NCI-H526 treated with DMSO at 0.1 percent for 48 hours (cell line): ENCODE measurements around the gene SLC7A7.
"Not testable (repeated sequence)": the region's sequence is repeated elsewhere in the genome, so short reads cannot be mapped to it uniquely, and the experiment has no call there.

Experiments
- DNase-seq: peaks from one replicate; lab custom pipeline; 2025; lab: John Stamatoyannopoulos, UW

Gene SLC7A7

GRCh38 chr14:22843123-22843925 is 28.1 kb upstream of the SLC7A7 start:
- DNase-seq, result no peak

DNA sequence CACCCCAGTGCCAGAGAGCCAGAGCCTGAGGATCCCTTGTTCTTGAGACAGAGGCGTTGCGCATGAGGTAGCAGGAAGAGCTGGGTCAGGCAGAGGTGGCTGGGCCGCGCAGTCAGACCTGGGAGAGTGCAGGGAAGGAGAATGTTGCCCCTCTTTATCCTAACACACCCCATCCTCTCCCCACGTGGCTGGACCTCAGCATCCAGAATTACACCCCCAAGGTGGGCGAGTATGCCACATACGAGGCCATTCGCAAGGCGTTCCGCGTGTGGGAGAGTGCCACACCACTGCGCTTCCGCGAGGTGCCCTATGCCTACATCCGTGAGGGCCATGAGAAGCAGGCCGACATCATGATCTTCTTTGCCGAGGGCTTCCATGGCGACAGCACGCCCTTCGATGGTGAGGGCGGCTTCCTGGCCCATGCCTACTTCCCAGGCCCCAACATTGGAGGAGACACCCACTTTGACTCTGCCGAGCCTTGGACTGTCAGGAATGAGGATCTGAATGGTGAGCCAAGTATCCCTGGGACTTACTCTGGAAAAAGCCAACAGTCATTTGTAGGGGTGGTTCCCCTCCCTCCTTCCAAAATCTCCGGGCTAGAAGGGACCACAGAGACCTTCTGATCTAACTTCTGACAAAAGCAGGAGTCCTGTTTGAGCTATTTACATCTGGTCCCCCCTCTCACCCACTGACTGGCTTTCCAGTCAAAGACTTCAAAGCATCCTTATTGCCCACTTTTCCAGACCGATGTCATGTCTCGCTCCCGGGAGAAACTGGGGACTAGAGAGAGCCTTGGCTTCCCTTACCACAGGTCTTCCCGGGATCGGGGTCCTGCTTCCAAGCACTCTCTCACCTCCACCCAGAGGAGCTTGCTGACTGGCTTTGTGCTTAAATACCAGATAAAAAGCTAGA is 27.2 kb upstream of the SLC7A7 start:
- no peak for DNase-seq

DNA sequence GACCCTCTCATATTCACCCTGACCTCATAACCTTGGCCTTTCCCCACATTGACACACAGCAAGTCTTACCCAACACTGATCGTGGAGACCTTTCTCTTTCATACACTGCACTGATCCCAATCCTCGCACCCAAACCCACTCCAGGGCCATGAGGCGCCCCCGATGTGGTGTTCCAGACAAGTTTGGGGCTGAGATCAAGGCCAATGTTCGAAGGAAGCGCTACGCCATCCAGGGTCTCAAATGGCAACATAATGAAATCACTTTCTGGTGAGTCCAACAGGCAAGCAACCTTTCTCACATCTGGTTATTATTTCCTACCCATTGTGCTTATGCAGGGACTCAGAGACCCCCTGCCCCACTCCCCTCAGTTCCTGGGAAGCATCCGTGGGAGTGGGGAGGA is 26.5 kb upstream of the SLC7A7 start:
- DNase-seq, result no peak

GRCh38 chr14:22841311-22841710 is 26.1 kb upstream of the SLC7A7 start:
- DNase-seq, result no peak

- no peak for DNase-seq
Measured at GRCh38 chr14:22839159-22839779, 24.0 kb upstream of the SLC7A7 start.

- DNase-seq, result no peak
Measured at GRCh38 chr14:22838631-22839041, 23.4 kb upstream of the SLC7A7 start.

DNA sequence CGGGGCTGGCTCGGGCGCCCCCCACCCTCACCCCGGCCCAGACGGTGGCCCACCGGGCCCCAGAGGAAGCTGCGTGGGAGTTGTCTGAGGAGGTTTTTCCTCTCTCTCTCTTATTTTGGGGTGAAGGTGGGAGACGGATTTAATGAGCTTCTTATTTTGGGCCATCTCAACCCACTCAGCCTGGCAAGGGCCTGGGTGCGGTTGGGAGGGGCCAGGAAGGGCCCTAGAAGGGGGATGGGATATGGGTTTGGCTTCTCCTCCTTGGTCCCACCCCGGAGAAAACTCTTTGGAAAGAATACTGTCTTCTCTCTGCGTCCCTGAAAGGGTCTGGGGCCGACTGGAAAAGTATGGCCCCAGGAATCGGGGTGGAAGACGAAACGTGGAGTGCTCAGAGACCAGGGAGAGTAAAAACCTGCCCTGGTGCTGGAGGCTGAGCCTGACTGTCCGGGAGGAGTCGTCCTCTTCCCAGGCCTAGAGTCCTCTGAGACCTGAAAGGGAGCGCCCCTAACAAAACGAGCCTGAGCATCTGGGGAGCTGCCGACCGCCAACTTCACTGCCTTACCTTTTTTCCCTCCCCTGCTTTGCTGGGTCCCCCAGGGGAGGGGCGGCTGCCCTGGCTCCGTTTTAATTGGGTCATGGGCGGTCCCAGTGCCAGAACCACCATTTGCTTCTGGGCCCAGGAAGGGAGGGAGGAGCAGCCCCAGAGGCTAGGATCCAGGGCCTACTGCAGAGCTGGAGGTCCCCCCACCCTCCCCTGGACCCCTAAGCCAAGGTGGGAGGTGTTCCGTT is 22.7 kb upstream of the SLC7A7 start:
- DNase-seq, result no peak

GRCh38 chr14:22837114-22837749 is 22.0 kb upstream of the SLC7A7 start:
- no peak for DNase-seq

DNA sequence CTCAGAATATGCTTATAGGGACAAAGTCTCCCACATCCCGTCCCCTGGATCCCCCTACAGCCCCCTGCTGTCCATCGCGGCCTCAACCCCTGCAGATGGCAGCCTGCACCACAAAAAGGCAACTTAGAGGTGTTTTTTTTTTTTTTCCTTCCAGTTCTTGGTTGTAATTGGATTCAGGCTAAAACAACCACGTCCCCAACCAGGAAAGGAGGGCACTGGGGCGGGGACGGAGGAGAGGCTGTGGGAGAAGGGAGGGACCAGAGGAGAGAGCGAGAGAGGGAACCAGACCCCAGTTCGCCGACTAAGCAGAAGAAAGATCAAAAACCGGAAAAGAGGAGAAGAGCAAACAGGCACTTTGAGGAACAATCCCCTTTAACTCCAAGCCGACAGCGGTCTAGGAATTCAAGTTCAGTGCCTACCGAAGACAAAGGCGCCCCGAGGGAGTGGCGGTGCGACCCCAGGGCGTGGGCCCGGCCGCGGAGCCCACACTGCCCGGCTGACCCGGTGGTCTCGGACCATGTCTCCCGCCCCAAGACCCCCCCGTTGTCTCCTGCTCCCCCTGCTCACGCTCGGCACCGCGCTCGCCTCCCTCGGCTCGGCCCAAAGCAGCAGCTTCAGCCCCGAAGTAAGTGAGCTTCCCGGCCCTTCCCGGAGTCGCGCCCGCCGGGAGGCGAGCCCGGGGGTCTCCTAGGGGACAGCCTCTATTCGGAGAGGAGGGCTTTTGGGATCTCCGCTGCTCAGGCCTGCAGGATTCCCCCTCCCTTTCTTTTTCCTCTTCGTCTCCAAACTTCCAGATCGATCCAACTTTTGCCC is 21.3 kb upstream of the SLC7A7 start, which contains the start of gene MMP14:
Gene MMP14, plus strand, starts transcription at position 285 of the 813 bp plus-strand sequence. Its CDS starts 233 bp downstream, at position 518.
- no peak for DNase-seq

GRCh38 chr14:22835505-22835904 is 20.3 kb upstream of the SLC7A7 start:
- DNase-seq, result no peak

- no peak for DNase-seq
Measured at GRCh38 chr14:22830443-22831010, 15.3 kb upstream of the SLC7A7 start.

DNA sequence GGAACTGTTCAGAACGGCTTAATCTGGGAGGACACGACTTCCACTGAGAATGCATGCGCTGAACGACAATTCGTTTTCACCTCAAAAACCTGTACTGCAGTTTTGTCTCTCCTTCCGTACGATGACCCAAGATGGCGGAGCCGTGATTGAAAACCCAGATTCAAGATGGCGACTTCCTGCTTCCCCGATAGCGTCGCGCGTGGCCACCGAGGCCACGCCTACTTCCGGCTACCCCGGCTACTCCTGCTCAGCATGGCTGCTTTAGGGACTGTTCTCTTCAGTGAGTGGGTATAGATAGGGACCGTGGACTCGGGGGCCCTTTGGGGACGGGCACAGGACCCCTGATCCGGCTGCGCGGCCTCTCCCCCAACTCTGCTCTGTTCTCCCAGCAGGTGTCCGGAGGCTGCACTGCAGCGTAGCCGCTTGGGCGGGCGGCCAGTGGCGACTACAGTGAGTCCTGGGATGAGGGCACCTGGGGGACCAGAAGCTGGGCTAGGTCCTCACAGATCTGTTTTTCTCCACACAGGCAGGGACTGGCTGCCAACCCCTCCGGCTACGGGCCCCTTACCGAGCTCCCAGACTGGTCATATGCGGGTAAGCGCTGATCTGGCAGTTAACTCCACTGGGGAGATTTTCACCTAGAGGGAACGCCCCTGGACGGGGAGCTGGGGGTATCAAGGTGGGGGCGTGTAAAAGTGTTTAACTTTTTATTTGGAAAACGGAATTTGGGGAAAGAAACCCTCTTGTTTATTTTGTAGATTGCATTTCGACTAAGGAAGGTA is 14.6 kb upstream of the SLC7A7 start, which contains the start of gene MRPL52:
Gene MRPL52, plus strand, starts transcription at position 227 of the 782 bp plus-strand sequence. Its CDS starts 26 bp downstream, at position 253.
- peak; percentile 77 for DNase-seq

- DNase-seq, result not testable (repeated sequence)
Measured at GRCh38 chr14:22829076-22829660, 13.9 kb upstream of the SLC7A7 start.

DNA sequence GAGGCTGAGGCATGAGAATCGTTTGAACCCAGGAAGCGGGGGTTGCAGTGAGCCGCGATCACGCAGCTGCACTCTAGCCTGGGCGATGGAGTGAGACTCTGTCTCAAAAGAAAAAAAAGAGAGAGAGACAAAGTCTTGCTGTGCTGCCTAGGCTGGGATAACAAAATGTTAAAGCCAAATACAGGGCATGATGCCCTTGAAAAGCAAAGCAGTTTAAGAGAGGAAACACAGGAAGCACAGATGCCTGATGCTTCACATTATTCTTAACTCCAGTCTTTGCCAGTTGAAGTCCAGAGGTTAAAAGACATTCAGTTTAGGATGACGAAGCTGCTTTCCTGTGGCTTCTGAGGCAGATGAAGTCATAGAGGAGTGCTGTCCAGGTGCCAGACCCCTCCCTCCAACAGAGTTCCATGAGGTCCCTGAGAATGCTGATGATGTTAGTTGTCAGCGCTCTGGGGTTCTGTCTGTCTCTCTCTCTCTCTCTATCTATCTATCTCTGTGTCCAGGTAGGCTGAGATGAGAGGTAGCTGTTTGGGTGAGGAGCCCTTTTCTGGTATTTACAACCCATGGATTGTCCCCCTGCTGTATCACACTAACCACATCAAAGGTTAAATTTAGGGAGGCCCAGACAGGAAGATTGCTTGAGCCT is 9.6 kb upstream of the SLC7A7 start:
- DNase-seq, result no peak

- peak; percentile 18 for DNase-seq
Measured at GRCh38 chr14:22822571-22823098, 7.4 kb upstream of the SLC7A7 start.

- no peak for DNase-seq
Measured at GRCh38 chr14:22822016-22822570, 6.9 kb upstream of the SLC7A7 start.
